Activated T-helper 2 cell treated with anti-CD3 and anti-CD28 coated beads, Interferon-gamma antibody, Interleukin-2, Interleukin-4, amounts not matched to agents 10 μg/mL and 5 μg/mL and 100 μg/mL, durations not matched to agents 14 hours and 24 hours and 36 hours (primary cell): ENCODE data around the gene B3GAT1. TPM values are rescaled to one million over a fixed set of nuclear protein-coding genes. Genes with fewer than 3 reads are reported as not detected.

ENCODE experiments used
- DNase-seq: peaks from one replicate; pipeline ENCODE4 v3.0.0; 2021; ENCODE audit warnings: low spot score
- H3K27ac Mint-ChIP-seq: one replicate; pipeline ENCODE4 v1.8.0; 2021; ENCODE audit warnings: mixed read lengths
- H3K27me3 Mint-ChIP-seq: one replicate; pipeline ENCODE4 v1.8.0; 2021; ENCODE audit warnings: low read depth, mixed read lengths
- H3K36me3 Mint-ChIP-seq: one replicate; pipeline ENCODE4 v1.8.0; 2021; ENCODE audit warnings: low read depth, mixed read lengths
- H3K4me1 Mint-ChIP-seq: one replicate; pipeline ENCODE4 v1.8.0; 2021; ENCODE audit warnings: low read depth, mixed read lengths
- H3K4me3 Mint-ChIP-seq: one replicate; pipeline ENCODE4 v1.8.0; 2021; ENCODE audit warnings: low read depth, mild to moderate bottlenecking, moderate library complexity, mixed read lengths
- H3K9me3 Mint-ChIP-seq: one replicate; pipeline ENCODE4 v1.8.0; 2021; ENCODE audit warnings: mixed read lengths
- intact Hi-C: fragments of 100-400 bp; cut with micrococcal nuclease; formaldehyde crosslinking; loops from one replicate; pipeline ENCODE4 v1.15.1; 2023
- total RNA-seq: library from RNA; stranded (reverse); gene quantifications from 2 replicates; pipeline ENCODE4 v1.2.3, GENCODE V29; 2022

Gene B3GAT1
- total RNA-seq, 1 donor from 2014 or later, result 0.27 TPM

DNA sequence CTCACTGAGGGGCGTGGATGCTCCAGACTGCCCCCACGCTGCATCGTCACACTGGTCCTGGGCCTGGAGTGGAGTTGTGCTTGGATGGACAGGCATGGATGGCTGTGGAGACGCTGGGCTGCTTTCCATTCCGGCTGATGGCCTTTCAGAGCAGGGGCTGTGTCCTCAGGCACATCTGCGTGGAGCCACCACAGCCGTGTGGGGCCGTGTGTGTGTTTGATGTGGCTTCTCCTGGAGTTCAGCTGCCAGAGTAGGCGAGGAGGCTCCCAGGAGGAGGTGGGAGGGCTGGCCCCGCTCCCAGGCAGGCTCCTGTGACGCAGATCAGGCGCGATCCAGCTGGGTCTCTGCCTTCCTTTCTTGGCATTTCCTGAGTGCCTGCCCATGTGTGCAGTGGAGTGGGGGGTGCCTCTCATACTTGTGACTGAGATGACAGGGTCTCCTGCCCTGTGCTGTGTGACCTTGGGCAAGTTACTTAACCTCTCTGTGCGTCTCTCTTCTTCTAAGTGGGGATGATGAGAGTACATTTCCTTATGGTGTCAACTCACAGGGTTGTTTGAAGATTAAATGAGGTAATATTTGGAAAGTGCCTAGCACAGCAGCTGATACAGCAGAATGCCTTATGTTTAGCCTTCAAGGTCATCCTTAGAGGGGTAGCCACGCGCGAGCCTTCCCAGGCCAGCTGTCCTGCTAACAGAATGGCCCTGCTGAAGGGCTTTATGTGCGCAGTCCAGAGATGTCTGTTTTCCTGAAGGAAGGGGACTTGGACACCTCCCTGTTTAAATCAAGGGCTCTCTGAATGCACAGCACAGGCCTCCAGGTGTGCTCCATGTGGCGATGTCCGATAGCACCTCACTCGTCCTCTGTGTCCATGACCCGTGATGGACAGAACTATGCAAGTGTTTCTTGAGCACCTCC, 46.8 kb downstream of the B3GAT1 start:
- H3K4me1 Mint-ChIP-seq, result peaks cover 8% of the 10 kb centered on the region
- intact Hi-C loops, result no loop called here
- no peaks in the 10 kb centered on the region for H3K36me3 Mint-ChIP-seq
- H3K4me3 Mint-ChIP-seq, result no peak overlapping the region
- peaks cover 3% of the 10 kb centered on the region for H3K27me3 Mint-ChIP-seq
- DNase-seq, result no peak
- H3K27ac Mint-ChIP-seq, result no peak overlapping the region
- no peaks in the 10 kb centered on the region for H3K9me3 Mint-ChIP-seq

DNA sequence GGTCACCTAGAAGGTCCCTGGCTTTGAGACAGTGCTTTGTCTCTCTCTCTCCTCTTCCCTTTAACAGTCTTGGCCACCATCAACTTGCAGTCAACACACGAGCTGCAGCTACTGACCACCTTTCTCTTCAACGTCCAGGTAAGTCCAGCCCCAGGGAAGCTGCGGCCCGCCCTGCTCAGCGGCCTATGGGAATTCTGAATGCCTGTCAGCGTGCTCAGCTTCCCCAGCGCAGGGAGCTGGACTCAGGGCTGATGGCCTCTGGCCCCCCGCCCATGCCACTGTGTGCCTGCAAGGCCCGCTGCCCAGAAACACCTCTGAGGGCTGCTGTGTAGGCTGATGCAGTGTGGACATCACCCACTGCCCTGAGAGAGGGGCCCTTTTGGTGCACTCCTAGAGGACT, 47.8 kb downstream of the B3GAT1 start:
- Mint-ChIP-seq H3K9me3 (no peaks in the 10 kb centered on the region), H3K36me3 (no peaks in the 10 kb centered on the region), H3K27ac (no peak overlapping the region), H3K27me3 (peaks cover 3% of the 10 kb centered on the region), H3K4me3 (no peak overlapping the region), H3K4me1 (peaks cover 13% of the 10 kb centered on the region)
- intact Hi-C loops, result no loop called here
- DNase-seq, result no peak

DNA sequence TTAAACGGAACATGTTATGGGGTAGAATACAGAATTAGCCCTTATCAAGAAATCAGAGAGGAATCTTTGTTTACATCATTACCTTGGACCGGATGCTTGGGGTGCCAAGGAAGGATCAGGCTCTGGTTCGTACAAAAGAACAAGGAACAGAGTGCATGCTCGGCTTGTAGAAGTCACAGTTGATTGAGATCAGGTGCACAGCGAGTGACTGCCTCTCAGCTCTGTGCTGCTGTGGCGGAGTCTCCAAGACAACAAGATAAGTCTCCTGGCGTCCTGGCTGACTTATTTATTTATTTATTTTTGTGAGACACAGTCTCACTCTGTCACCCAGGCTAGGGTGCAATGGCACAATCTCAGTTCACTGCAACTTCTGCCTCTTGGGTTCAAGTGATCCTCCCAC, 48.5 kb downstream of the B3GAT1 start:
- Mint-ChIP-seq H3K4me3 (no peak overlapping the region), H3K4me1 (peaks cover 13% of the 10 kb centered on the region), H3K27ac (no peak overlapping the region), H3K36me3 (no peaks in the 10 kb centered on the region), H3K27me3 (peaks cover 3% of the 10 kb centered on the region), H3K9me3 (no peaks in the 10 kb centered on the region)
- DNase-seq, result no peak
- intact Hi-C loops, result no loop called here

DNA sequence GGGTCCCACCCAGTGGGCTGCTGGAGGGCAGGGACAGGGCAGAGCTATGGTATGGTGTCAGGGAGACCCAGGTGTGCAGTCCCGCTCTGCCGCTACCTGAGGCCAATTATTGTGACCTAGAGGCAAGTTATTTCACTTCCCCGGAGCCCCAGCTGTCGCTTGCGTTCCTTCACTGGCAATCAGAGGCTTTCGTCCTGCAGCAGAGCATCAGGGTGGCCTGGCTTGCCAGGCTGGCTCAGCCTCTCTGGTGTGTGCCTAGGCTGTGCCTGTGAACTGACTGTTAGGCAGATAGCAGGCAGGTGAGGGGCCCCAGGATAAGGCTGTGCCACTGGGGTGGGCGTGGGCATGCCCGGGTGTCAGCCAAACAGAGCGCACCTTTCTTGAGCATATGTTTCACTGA, 48.9 kb downstream of the B3GAT1 start:
- H3K4me1 Mint-ChIP-seq, result peaks cover 13% of the 10 kb centered on the region
- DNase-seq, result no peak
- H3K27ac Mint-ChIP-seq, result no peak overlapping the region
- H3K36me3 Mint-ChIP-seq, result no peaks in the 10 kb centered on the region
- intact Hi-C loops, result no loop called here
- no peaks in the 10 kb centered on the region for H3K9me3 Mint-ChIP-seq
- peaks cover 3% of the 10 kb centered on the region for H3K27me3 Mint-ChIP-seq
- no peak overlapping the region for H3K4me3 Mint-ChIP-seq

DNA sequence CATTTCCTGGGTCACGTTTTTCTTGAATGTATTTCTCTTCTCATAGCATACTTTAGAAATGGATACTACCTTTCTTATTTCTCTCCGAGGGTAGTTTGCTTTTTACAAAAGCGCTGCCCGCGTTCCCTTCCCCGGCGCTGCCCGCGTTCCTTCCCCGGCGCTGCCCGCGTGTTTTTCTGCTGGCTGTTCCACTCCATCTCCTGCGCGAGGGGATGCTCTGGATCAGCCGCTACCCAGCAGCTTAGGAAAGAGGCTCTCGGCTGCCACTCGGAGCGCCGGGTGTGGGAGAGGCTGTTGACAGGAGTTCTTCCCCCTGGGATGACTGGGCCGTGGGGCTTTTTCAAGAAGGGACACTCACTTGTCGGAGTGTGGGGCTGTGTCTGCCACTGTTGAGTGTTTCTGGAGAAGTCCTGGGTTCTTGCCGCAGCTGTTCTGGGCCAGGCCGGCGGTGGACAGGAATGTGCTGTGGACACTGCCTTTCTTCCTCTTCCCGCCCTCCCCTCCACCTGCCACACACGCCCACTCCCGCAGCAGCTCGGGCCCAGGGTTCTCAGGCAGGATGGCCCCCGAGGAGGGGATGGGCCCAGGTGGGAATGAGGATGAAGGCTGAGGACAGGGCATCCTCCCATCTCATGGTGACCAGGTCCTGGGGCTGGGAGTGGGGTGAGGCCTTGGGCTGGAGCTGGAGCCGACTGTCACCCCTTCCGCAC, 49.7 kb downstream of the B3GAT1 start:
- no peaks in the 10 kb centered on the region for H3K36me3 Mint-ChIP-seq
- no peaks in the 10 kb centered on the region for H3K9me3 Mint-ChIP-seq
- peaks cover 13% of the 10 kb centered on the region for H3K4me1 Mint-ChIP-seq
- H3K4me3 Mint-ChIP-seq, result no peak overlapping the region
- intact Hi-C loops, result no loop called here
- no peak for DNase-seq
- no peak overlapping the region for H3K27ac Mint-ChIP-seq
- H3K27me3 Mint-ChIP-seq, result peaks cover 3% of the 10 kb centered on the region

DNA sequence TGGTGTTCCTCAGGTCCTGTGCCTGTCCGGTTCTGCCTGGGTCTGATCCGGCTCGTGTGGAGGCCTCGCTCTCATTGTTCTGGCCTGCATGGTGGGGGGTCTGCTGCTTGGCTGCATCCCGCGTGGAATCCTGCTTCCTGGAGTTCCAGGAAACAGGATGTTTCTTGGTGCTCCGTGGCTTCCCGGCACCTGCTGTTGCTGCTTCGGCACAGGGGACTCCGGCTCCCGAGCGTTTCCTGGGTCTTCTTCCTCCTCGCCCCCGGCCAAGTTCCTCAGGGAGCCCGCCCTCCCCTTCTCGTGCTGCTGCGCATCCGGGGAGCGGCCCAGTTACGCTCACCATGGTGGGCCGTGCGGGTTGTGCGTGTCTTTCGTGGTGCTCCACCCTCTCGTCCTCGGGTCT, 50.4 kb downstream of the B3GAT1 start:
- Mint-ChIP-seq H3K9me3 (no peaks in the 10 kb centered on the region), H3K27ac (no peak overlapping the region), H3K4me1 (peaks cover 13% of the 10 kb centered on the region), H3K36me3 (no peaks in the 10 kb centered on the region), H3K4me3 (no peak overlapping the region), H3K27me3 (peaks cover 3% of the 10 kb centered on the region)
- intact Hi-C loops, result no loop called here
- no peak for DNase-seq

DNA sequence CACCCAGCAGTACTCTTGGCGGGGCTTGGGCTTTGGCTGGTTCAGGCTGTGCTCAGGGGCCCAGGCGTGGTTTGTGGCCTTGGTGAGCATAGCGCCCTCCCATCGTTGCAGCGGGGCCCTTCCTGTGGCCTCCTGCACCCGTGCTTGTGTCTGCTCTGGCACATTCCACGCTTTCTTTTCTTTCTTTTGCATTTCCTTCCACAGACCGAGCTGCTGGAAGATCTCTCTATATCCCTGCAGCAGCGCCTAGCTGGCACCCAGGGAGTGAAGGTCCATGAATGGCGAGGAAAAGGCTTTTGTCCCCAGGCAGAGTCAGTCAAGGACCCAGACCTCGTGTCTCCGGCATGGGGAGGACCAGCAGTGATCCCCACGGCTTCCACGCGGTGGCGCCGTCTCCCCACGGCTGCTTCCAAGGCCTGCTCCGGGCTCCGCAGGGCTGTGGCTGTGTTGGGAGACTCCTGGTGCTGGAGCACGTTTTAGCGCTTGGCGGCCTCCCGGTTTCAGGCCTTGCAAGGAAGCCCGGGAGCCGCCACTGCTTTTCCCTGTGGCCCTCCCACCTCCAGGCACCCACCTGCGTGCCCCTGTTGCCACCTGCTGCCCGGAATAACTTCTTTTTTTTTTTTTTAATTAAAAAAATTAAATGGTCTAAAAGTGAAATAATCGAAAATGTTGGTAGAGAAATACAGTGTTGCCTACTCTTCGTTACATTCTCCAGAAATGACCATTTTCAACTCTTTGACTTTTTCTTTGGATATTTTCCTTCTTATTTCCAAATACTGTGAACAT, 51.8 kb downstream of the B3GAT1 start:
- peak; percentile 72 for DNase-seq
- intact Hi-C loops, result no loop called here
- Mint-ChIP-seq H3K27ac (no peak overlapping the region), H3K4me3 (no peak overlapping the region), H3K36me3 (no peaks in the 10 kb centered on the region), H3K4me1 (peaks cover 13% of the 10 kb centered on the region), H3K27me3 (peaks cover 4% of the 10 kb centered on the region), H3K9me3 (no peaks in the 10 kb centered on the region)

DNA sequence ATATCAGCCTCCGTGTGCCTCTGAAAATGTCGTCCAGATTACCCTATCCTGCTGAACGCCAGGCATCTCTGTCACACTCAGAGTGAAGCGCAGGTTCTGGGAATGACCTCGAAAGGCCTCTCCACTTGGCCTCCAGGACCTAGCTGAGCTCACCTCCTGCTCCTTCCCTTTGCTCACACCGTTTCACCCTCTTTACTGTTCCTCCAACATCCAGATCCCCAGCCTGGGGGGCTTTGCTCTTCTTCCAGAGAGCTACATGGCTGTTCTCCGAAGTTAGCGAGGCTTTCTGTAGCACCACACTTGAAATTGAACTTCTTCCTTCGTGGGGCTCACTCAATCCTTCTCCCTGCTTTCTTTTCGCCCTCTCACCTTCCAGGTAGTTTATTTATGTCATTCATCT, 52.4 kb downstream of the B3GAT1 start:
- Mint-ChIP-seq H3K27ac (no peak overlapping the region), H3K27me3 (peaks cover 10% of the 10 kb centered on the region), H3K4me1 (peaks cover 13% of the 10 kb centered on the region), H3K36me3 (no peaks in the 10 kb centered on the region), H3K9me3 (no peaks in the 10 kb centered on the region), H3K4me3 (no peak overlapping the region)
- DNase-seq, result no peak
- intact Hi-C loops, result no loop called here

DNA sequence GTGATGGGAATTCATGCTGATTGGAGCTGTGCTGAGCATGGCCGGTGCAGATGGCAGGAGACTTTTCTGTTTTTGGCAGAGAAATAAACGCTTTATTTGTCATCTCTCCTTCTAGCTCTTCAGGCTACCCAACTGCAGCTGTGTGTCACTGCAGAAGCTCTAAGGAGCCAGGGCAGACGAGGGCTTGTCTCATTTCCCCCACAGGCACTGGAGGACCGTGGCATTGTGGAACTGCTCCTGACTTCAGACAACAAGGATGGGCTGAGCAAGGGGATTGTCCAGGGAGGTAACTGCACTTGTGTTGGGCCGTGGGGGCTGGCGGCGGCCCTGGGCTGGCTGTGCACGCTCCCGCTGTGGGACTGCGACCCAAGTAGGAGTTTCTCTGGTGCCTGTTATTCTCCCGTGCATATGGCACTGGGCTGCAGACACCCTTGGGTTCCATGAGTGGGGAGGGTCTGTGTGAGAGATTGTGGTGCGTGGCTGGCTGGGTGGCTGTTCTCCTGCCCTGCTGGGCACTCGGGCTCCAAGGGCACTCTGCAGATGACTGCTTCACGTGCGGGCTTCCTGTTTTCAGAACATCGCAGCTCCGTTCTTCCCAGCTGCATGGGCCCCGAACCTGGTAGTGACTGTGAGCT, 53.1 kb downstream of the B3GAT1 start:
- no peak overlapping the region for H3K4me3 Mint-ChIP-seq
- no peaks in the 10 kb centered on the region for H3K36me3 Mint-ChIP-seq
- intact Hi-C loops, result no loop called here
- no peak for DNase-seq
- peaks cover 13% of the 10 kb centered on the region for H3K4me1 Mint-ChIP-seq
- peaks cover 10% of the 10 kb centered on the region for H3K27me3 Mint-ChIP-seq
- H3K27ac Mint-ChIP-seq, result no peak overlapping the region
- H3K9me3 Mint-ChIP-seq, result no peaks in the 10 kb centered on the region

DNA sequence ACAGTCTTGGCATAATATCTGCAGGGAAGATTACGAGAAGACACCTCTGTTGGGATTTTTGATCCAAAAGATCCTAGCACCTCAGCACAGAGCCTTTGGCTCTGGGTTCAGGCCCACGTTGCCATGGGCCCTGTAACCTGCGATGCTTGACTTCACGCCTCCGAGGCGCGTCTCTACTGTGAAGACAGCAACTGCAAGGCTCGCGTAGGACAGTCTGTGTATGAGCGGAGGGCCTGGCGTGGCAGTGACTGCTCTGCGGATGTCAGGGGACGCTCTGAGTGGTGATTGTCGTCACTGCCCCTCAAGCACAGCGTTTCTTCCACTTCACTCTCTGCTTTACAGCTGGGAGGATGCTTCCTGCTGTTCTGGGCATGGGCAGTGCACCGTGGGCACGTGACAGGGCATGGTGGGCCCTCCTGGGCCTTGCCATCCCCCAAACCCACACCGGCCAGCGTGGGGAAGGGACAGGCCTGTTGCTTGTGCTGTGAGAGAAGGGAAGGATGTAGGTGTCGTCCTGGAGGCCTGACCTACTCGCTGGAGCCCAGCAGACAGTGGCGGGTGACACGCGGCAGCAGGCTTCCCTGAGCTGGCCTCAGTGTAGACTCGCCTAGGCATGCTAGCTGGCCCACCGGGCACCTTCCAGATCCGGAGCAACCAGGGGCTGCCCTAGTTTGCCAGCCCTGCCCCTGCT, 53.7 kb downstream of the B3GAT1 start:
- Mint-ChIP-seq H3K9me3 (no peaks in the 10 kb centered on the region), H3K36me3 (no peaks in the 10 kb centered on the region), H3K27me3 (peaks cover 14% of the 10 kb centered on the region), H3K4me3 (no peak overlapping the region), H3K4me1 (peaks cover 13% of the 10 kb centered on the region), H3K27ac (no peak overlapping the region)
- intact Hi-C loops, result no loop called here
- DNase-seq, result no peak

DNA sequence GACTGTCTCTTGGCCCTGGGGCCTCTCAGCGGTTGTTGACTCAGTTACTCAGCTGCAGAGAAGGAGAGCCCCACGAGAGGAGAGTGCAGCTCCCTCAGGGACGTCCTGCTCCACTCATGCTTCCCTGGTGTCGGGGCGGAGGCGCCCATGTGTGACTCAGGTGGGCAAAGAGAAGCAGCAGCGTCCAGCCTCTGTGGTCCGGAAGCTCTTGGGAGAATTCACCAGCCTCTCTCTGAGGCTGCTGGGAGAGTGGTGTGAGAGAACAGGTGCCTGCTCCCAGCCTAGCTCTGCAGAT, 54.5 kb downstream of the B3GAT1 start:
- no peak overlapping the region for H3K27ac Mint-ChIP-seq
- H3K4me1 Mint-ChIP-seq, result peaks cover 13% of the 10 kb centered on the region
- H3K4me3 Mint-ChIP-seq, result no peak overlapping the region
- intact Hi-C loops, result no loop called here
- DNase-seq, result no peak
- peaks cover 15% of the 10 kb centered on the region for H3K27me3 Mint-ChIP-seq
- no peaks in the 10 kb centered on the region for H3K36me3 Mint-ChIP-seq
- no peaks in the 10 kb centered on the region for H3K9me3 Mint-ChIP-seq
